WERI-Rb-1 (cell line): Measurements from ENCODE around the gene ABI3BP.

Experiments used
- DNase-seq: peaks from one replicate; pipeline ENCODE4 v3.0.0-alpha.2; 2020
- H3K27ac ChIP-seq: fragments of 250-450 bp; sonication (Bioruptor Pico); 2 replicates; pipeline ENCODE4 v1.5.1; 2020; ENCODE audit warnings: mild to moderate bottlenecking, moderate library complexity
- H3K27me3 ChIP-seq: fragments of 250-450 bp; sonication (Bioruptor Pico); 2 replicates; pipeline ENCODE4 v1.5.1; 2021; ENCODE audit warnings: mild to moderate bottlenecking, low read depth, moderate library complexity; ENCODE audit not compliant: insufficient read depth, severe bottlenecking
- H3K36me3 ChIP-seq: fragments of 250-450 bp; sonication (Bioruptor Pico); 2 replicates; pipeline ENCODE4 v1.5.1; 2020; ENCODE audit warnings: mild to moderate bottlenecking, moderate library complexity
- H3K4me3 ChIP-seq: 2 replicates; pipeline ENCODE4 v1.5.1; 2011; ENCODE audit warnings: low read depth, mild to moderate bottlenecking, control low read depth, low read length
- H3K9me3 ChIP-seq: fragments of 250-450 bp; sonication (Bioruptor Pico); 2 replicates; pipeline ENCODE4 v1.5.1; 2021; ENCODE audit warnings: mild to moderate bottlenecking, moderate library complexity; ENCODE audit not compliant: severe bottlenecking
- TF ChIP-seq, protein P1 (sequence below): IDR thresholded peaks from 2 replicates; pipeline ENCODE4 v1.5.1; 2011; ENCODE audit warnings: low read depth, mild to moderate bottlenecking, control low read depth, inconsistent platforms, low read length

The ABI3BP gene

DNA sequence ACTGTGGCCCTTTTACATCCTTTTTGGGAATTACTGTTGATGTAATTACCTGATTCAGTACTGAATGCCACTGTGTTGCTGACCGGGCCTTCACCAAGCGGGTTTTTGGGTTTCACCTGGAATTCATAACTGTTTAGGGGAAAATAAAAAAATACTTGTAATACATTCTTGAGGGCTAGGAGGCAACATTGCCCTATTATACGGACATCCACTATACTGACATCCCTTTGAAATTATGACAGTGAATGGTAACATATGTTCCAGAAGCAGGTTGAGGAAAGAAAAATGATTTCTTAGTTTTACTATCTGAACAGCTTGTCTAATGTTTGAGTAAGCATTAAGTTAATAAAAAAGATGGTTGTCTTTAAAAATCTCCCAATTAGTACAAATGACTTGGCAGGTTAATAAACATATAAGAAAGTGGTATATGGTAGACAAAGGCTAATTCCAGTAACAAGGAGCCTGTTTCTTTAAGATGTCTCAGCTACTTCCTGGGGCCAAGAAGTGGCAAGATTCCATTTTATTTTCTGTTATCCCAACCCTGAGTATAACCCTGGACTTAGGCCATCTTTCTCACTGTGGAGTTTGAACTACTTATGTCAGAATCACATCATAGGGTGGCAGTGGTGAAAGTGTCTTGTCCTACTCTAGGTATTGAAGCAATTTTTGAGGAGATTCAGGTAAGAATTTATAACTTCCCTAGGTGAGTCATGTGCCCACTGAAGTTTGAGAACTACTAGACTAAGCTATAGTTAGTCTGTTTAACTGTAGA lies 238.5 kb downstream of the ABI3BP start:
- H3K4me3 ChIP-seq = no peak overlapping the region
- DNase-seq = no peak
- H3K9me3 ChIP-seq = no peaks in the 10 kb centered on the region
- H3K27ac ChIP-seq = no peak overlapping the region
- TF ChIP-seq, protein P1, sequence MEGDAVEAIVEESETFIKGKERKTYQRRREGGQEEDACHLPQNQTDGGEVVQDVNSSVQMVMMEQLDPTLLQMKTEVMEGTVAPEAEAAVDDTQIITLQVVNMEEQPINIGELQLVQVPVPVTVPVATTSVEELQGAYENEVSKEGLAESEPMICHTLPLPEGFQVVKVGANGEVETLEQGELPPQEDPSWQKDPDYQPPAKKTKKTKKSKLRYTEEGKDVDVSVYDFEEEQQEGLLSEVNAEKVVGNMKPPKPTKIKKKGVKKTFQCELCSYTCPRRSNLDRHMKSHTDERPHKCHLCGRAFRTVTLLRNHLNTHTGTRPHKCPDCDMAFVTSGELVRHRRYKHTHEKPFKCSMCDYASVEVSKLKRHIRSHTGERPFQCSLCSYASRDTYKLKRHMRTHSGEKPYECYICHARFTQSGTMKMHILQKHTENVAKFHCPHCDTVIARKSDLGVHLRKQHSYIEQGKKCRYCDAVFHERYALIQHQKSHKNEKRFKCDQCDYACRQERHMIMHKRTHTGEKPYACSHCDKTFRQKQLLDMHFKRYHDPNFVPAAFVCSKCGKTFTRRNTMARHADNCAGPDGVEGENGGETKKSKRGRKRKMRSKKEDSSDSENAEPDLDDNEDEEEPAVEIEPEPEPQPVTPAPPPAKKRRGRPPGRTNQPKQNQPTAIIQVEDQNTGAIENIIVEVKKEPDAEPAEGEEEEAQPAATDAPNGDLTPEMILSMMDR = no peak
- no peaks in the 10 kb centered on the region for H3K27me3 ChIP-seq
- peaks cover 13% of the 10 kb centered on the region for H3K36me3 ChIP-seq

DNA sequence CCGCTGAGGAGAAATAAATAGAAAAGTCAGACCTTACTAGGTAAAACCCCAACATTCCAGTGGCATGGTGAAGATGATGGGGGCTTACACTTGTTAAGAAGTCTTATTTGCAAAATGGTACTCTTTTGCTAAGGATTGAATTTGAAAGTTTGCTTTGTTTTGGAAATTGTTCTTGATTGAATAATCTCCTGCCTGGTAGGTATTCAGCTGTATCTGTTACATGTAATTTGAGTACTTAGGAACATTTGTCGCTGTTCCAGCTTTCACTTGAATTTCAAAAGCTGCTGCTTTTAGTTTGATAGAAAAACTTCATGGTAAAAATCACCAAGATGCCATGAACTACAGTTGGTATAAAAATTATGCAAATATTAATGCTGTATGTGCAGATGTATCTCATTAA lies 239.4 kb downstream of the ABI3BP start:
- H3K36me3 ChIP-seq = peaks cover 21% of the 10 kb centered on the region
- no peak for DNase-seq
- TF ChIP-seq, protein P1 = no peak

DNA sequence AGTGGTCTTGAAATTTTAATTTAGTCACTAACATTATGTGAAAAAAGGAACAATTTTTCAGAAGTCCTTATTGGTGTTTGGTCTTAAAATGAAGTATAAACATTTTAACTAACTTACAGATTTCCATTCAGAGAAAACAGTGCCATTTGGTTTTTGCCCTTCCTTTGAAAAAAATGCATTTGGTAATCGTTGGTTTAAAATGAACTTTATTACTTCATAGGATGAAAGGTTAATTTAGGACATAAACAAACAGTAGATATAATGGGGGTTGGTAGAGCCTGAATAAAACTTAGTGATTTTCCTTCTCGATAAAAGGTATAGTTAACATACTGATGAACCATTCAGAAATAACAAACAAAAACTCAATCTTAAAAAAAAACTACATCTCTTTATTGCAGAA lies 244.3 kb downstream of the ABI3BP start:
- no peaks in the 10 kb centered on the region for H3K9me3 ChIP-seq
- no peak for DNase-seq
- peaks cover 56% of the 10 kb centered on the region for H3K36me3 ChIP-seq
- TF ChIP-seq, protein P1 = no peak
- no peaks in the 10 kb centered on the region for H3K27me3 ChIP-seq
- H3K4me3 ChIP-seq = no peak overlapping the region
- H3K27ac ChIP-seq = no peak overlapping the region

More for the DNA sequence above, 239.4 kb downstream of the ABI3BP start:
- Histone ChIP-seq H3K4me3 (no peak overlapping the region), H3K27me3 (no peaks in the 10 kb centered on the region), H3K27ac (no peak overlapping the region), H3K9me3 (no peaks in the 10 kb centered on the region)

DNA sequence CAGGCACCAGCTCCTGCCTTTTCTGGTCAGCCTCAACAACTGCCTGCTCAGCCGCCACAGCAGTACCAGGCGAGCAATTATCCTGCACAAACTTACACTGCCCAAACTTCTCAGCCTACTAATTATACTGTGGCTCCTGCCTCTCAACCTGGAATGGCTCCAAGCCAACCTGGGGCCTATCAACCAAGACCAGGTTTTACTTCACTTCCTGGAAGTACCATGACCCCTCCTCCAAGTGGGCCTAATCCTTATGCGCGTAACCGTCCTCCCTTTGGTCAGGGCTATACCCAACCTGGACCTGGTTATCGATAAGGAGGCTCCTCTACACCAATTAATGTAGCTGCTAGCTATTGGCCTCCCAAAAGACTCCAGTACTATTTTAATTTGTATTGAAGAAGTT lies 245.0 kb downstream of the ABI3BP start:
- H3K4me3 ChIP-seq = no peak overlapping the region
- no peak for DNase-seq
- peaks cover 59% of the 10 kb centered on the region for H3K36me3 ChIP-seq
- H3K27me3 ChIP-seq = no peaks in the 10 kb centered on the region
- TF ChIP-seq, protein P1 = no peak
- no peaks in the 10 kb centered on the region for H3K9me3 ChIP-seq
- no peak overlapping the region for H3K27ac ChIP-seq

DNA sequence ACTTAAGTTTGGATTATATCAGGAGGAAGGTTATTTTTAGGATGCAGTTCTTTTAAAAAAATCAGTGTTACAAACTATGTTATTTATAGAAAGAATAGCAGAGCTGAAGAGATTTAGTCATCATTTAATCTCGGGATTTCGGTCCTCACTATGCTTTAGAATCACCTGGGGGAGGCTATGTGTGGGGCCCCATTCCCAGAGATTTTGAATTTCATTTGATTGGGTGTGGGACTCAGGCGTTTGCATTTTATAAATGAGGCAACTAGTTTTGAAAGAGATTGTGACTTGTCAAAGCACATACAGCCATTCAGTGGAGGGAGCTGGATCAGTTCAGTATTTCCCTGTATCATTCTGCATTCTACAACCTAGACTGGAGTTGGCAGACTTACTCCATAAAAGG lies 247.1 kb downstream of the ABI3BP start:
- no peak overlapping the region for H3K27ac ChIP-seq
- H3K4me3 ChIP-seq = no peak overlapping the region
- TF ChIP-seq, protein P1 = no peak
- peaks cover 71% of the 10 kb centered on the region for H3K36me3 ChIP-seq
- no peaks in the 10 kb centered on the region for H3K9me3 ChIP-seq
- no peaks in the 10 kb centered on the region for H3K27me3 ChIP-seq
- DNase-seq = no peak

DNA sequence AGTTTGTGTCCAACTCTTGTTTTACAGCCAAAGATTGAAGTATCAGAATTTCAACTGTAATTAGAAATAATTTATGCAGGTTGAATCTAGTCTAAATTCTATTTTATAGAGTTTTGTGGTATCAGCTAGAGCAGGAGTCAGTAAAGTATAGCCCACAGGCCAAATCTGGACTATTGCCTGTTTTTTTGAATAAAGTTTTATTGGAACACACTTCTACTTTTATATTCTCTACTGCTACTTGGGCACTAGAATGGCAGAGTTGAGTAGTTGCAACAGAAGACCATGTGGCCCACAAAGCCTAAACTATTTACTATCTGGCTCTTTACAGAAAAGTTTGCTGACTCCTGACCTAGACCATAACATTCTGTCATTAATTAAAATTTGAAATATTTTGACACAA lies 247.6 kb downstream of the ABI3BP start:
- TF ChIP-seq, protein P1 = no peak
- no peak overlapping the region for H3K27ac ChIP-seq
- no peaks in the 10 kb centered on the region for H3K9me3 ChIP-seq
- no peak overlapping the region for H3K4me3 ChIP-seq
- H3K27me3 ChIP-seq = no peaks in the 10 kb centered on the region
- DNase-seq = no peak
- peaks cover 71% of the 10 kb centered on the region for H3K36me3 ChIP-seq
